GM18909 (cell line): ENCODE results near the gene ZNF414.
"Not testable (repeated sequence)": the region's sequence is repeated elsewhere in the genome, so short reads cannot be mapped to it uniquely, and the experiment has no call there.

Experiments
- ATAC-seq: cut with Tn5 transposase; IDR thresholded peaks from one replicate; pipeline ENCODE4 v1.9.1; 2021; ENCODE audit warnings: mild to moderate bottlenecking; ENCODE audit not compliant: unreplicated experiment, poor library complexity

ZNF414 gene, protein sequence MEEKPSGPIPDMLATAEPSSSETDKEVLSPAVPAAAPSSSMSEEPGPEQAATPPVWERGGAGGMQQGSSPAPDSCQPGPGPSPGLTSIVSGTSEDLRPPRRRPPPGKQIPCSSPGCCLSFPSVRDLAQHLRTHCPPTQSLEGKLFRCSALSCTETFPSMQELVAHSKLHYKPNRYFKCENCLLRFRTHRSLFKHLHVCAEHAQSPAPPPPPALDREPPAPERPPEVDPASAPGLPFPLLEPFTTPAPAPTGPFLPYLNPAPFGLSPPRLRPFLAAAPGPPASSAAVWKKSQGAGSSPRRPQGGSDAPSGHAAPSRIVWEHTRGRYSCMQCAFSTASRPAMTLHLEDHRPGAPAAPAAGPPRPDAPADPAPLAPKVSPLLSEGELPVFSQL

GRCh38 chr19:8513687-8514504, at the start of gene ZNF414:
Gene ZNF414, minus strand, starts transcription at chr19:8514167. Its CDS starts 121 bp downstream, at chr19:8514046.
- peak; percentile 82 for ATAC-seq

DNA sequence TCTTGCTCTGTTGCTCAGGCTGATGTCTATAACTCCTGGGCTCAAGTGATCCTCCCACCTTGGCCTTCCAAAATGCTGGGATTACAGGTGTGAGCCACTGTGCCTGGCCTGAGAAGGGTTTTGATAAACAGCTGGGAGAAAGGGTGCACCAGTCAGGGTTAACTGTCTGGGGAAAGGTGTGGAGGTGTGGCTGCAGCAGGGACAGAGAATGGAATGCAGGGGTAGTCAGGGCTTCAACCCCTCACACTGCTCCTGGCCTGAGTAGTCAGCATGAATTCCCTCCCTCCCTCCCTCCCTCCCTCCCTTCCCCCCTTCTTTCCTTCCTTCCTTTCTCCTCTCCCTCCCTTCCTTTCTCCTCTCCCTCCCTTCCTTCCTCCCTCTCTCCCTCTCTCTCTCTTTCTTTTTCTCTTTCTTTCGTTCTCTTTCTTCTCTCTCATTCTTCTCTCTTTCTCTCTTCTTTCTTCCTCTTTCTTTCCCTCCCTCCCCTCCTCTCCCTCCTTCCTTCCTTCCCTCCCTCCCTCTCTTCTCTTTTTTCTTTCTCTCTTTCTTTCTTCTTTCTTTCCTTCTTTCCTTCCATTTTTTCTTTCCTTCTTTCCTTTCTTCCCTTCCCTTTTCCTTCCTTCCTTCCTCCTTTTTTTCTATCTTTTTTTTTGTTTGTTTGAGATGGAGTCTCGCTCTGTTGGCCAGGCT, 47.3 kb upstream of the ZNF414 start:
- no peak for ATAC-seq

GRCh38 chr19:8558325-8558724, 44.4 kb upstream of the ZNF414 start:
- no peak for ATAC-seq

DNA sequence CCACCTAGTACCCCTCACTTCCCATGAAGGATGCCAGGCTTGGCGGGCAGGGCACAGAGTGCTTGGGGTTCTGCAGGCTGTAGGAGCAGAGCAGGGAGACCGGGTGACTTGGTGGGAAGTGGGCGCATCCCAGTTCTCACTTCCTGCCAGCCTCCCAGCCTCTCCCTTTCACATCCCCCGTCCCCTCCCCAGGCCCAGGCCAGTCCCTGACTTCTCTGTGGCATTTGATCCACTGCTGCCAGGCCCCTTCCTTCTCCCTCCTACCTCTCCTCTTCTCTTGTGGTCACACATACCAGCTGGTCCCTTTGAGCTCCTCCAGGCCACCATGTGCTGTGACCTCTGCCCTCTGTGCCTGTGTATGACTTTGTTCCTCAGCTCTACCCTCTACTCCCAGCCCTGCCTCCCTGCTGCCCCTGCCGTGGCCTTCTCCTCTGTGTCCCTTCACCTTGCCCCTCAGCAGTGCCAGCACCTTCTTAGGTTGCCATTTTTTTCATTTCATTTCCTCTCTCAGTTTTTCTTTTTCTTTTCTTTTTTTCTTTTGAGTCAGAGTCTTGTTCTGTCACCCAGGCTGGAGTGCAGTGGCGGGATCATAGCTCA, 43.8 kb upstream of the ZNF414 start:
- ATAC-seq = no peak

DNA sequence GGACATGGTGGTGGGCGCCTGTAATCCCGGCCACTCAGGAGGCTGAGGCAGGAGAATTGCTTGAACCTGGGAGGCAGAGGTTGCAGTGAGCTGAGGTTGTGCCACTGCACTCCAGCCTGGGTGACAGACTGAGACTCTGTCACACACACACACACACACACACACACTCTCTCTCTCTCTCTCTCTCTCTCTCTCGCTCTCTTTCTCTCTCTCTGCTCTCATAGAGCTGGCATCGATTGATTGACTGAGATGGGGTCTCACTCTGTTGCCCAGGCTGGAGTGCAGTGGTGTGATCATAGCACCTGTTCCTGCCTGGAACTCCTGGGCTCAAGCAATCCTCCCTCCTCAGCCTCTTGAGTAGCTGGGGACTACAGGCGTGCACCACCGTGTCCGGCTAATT, 39.8 kb upstream of the ZNF414 start:
- ATAC-seq = not testable (repeated sequence)

DNA sequence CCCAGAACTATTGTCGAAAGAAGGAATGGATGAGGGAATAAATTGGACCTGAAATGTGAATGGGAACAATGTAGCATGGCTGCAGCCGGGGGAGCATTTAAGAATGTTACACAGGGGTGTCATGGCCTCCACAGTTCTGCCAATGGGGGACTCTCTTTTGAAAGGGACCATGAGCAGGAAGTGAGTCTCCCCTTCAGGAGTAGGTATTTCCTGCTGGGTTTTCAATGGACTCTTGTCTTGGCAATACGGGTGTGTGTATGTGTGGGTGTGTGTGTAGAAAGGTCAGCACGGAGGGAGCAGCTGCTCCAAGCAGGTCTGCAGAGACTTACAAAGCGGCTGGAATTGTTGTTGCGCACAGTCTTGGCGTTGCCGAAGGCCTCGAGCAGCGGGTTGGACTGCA, 38.8 kb upstream of the ZNF414 start:
- ATAC-seq = no peak

- ATAC-seq = no peak
Observed at GRCh38 chr19:8550070-8550469, 36.1 kb upstream of the ZNF414 start.

GRCh38 chr19:8545743-8546142, 31.8 kb upstream of the ZNF414 start:
- ATAC-seq = no peak

- no peak for ATAC-seq
Observed at GRCh38 chr19:8544168-8544567, 30.2 kb upstream of the ZNF414 start.

DNA sequence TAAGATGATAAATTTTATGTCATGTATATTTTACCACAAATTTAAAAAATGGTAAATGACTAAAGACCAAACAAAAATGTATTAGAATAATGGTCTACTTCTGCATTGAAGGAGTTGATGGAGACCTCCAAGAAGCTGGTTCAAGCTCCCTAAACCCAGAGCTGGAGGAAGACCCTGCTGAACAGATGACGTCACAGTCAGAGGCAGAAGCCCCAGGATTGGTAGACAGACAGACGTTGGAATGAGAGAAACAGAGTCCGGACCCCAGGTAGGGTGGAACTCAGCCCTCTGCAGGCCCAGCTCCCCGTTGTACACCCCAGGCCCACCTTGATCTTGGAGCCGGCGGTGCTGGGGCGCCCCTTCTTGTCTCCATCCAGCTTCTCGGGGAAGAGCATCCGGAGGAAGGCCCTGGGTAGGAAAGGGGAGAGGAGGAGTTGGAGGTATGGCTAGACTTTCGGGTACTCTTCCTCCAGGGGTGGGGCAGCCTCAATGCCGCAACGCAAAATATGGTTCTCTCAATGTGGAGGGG, 25.7 kb upstream of the ZNF414 start:
- ATAC-seq = no peak

DNA sequence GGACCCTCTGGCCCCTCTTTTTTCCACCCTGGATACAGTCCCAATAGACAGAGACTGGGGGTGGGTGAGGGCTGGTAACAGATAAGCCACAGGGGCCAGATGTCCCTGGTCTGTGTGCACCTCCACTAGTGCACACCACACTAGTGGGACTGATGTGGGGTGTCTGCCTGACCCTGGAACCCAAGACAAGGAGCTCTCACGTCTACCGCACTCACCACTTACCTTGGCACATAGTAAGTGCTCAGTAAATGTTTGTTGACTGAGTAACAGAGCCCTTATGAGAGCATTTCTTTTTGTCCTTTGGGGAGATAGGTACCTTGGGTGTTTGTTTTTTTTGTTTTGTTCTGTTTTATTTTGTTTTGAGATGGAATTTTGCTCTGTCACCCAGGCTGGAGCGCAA, 23.1 kb upstream of the ZNF414 start:
- ATAC-seq = no peak

DNA sequence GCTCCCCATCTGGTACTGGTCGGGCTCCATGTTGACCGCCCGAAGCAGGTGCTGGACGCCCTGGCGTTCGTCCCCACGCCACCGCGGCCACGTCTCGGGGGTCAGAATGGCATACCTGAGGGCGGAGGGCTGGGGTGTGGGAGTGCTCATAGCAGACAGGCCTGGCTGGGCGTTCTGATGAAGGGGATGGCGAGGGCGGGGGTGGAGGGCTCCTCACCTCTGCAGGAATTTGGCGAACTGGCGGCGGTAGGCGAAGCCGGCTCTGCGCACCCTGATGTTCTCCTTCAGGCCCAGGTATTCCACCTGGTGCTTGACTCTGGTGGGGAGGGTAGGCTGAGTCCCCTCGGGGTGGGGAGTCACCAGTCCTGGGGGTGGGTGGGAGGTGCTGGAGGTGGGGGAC, 22.3 kb upstream of the ZNF414 start:
- no peak for ATAC-seq

DNA sequence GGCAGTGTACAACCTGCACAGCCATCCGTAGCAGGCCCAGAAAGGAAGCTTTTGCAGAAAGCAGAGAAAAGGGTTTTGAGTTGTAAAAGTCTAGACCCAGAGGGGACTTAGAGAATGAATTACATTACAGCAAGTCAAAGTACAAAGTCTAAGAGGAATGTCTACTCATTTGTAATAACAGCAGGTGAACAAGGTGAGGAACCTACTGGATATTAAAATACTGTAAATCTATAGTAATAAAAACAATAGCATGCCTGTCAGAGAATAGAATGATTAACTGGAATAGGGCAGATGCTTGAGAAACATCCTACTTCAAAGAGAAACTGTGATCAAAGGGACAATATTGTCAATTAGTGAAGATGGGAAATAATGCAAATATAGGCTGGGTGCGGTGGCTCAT, 18.3 kb upstream of the ZNF414 start:
- no peak for ATAC-seq

DNA sequence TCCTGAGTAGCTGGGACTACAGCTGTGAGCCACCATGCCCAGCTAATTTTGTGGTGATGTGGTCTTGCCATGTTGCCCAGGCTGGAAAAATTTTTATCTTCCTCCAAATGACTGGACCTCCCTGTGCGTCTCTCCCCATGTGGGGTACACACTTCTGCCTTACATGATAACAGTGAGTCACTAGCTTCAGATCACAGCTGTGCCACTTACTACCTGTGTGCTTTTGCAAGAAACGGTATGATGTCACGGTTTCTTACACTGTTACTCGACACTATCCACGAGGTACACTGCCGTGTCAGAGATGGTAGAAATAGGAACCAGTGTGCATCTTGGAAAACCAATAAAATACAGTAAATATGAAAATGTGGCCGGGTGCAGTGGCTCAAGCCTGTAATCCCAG, 17.5 kb upstream of the ZNF414 start:
- ATAC-seq = no peak

GRCh38 chr19:8530061-8530679, 16.2 kb upstream of the ZNF414 start:
- ATAC-seq = no peak

DNA sequence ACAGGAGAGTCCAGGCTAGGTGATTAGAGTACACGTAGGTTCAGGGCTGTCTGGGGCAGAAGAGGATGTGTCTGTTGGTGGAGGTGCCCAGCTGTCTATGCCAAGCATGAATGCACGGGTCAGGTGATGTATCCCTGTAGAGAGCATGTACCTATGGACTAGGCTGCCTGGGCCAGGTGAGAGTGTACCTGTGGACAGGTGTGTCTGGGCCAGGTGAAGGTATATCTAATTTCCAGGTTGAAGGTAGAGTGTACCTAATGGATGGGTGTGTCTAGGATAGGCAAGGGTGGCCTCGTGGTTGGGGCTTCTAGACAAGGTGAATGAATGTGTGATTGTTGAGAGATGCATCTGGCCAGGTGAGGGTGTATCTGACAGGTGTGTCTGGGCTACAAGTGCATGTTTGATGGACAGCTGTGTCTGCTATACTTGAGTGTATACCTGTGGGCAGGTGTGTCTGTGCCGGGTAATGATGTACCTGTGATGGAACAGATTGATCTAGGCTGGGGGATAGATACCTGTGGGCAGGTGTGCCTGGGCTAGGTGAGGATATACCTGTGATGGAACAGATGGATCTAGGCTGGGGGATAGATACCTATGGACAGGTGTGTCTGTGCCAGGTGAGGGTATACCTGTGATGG, 15.5 kb upstream of the ZNF414 start:
- no peak for ATAC-seq

GRCh38 chr19:8528500-8528899, 14.5 kb upstream of the ZNF414 start:
- ATAC-seq = no peak

GRCh38 chr19:8526345-8527091, 12.6 kb upstream of the ZNF414 start:
- ATAC-seq = no peak

DNA sequence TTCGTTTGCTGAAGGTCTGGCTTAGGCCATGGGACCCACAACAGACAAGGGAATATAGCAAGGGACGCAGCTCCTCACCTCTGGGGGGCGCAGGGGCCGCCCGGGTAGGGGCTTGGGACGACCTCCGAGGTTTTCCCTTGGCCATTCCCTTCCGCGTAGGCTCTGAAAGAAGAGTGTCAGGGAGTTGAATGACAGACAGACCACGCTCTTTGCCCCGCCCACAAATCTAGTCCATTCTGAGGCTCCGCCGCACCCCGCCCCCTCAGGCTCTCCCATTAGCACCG, 11.4 kb upstream of the ZNF414 start:
- no peak for ATAC-seq
